DND-41 (cell line): ENCODE results near the gene COLEC12.

Source experiments
- EZH2 ChIP-seq: IDR thresholded peaks from 3 replicates; pipeline ENCODE4 v1.6.1; 2012; ENCODE audit warnings: borderline replicate concordance, low read depth, mild to moderate bottlenecking, moderate library complexity, low read length, inconsistent platforms; ENCODE audit not compliant: severe bottlenecking
- TF ChIP-seq, protein P1 (sequence below): IDR thresholded peaks from 2 replicates; pipeline ENCODE4 v1.5.1; 2012; ENCODE audit warnings: borderline replicate concordance, low read length, moderate library complexity, mild to moderate bottlenecking; ENCODE audit not compliant: poor library complexity, severe bottlenecking; ENCODE audit errors: extremely low read depth

GRCh38 chr18:490024-490366 is 10.5 kb downstream of the COLEC12 start:
- TF ChIP-seq, protein P1, sequence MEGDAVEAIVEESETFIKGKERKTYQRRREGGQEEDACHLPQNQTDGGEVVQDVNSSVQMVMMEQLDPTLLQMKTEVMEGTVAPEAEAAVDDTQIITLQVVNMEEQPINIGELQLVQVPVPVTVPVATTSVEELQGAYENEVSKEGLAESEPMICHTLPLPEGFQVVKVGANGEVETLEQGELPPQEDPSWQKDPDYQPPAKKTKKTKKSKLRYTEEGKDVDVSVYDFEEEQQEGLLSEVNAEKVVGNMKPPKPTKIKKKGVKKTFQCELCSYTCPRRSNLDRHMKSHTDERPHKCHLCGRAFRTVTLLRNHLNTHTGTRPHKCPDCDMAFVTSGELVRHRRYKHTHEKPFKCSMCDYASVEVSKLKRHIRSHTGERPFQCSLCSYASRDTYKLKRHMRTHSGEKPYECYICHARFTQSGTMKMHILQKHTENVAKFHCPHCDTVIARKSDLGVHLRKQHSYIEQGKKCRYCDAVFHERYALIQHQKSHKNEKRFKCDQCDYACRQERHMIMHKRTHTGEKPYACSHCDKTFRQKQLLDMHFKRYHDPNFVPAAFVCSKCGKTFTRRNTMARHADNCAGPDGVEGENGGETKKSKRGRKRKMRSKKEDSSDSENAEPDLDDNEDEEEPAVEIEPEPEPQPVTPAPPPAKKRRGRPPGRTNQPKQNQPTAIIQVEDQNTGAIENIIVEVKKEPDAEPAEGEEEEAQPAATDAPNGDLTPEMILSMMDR = no peak
- TF ChIP-seq EZH2 = no peak
